Anterior cingulate cortex (tissue), 58 donors: ENCODE results near the gene CLEC2A.
"Not testable (repeated sequence)": the region's sequence is repeated elsewhere in the genome, so short reads cannot be mapped to it uniquely, and the experiment has no call there.

ENCODE experiments used
- DNase-seq, 58 donors: peaks; one replicate each; lab custom pipeline; 2025; lab: John Stamatoyannopoulos, UW

Gene CLEC2A

GRCh38 chr12:9888665-9889273 lies 43.4 kb downstream of the CLEC2A start:
- DNase-seq = no peak

GRCh38 chr12:9883175-9883574 lies 49.0 kb downstream of the CLEC2A start:
- no peak for DNase-seq

- DNase-seq = no peak
These were observed 50.2 kb downstream of the CLEC2A start for GRCh38 chr12:9881988-9882387.

GRCh38 chr12:9881246-9881645 lies 50.9 kb downstream of the CLEC2A start, which contains the start of gene KLRF2:
KLRF2 (plus strand) TSS chr12:9881489; CDS start chr12:9881596, 107 bp downstream.
- no peak for DNase-seq

- no peak for DNase-seq
These were observed 51.6 kb downstream of the CLEC2A start for GRCh38 chr12:9880532-9881078.

GRCh38 chr12:9876120-9876519 lies 56.0 kb downstream of the CLEC2A start:
- not testable (repeated sequence) for DNase-seq

GRCh38 chr12:9872742-9873141 lies 59.4 kb downstream of the CLEC2A start:
- DNase-seq = no peak

GRCh38 chr12:9872162-9872561 lies 60.0 kb downstream of the CLEC2A start:
- no peak for DNase-seq

- no peak for DNase-seq
These were observed 61.8 kb downstream of the CLEC2A start for GRCh38 chr12:9870286-9870866.

GRCh38 chr12:9869307-9870161 lies 62.6 kb downstream of the CLEC2A start, which contains the start of gene CLEC2B:
CLEC2B (minus strand) TSS chr12:9869354.
- DNase-seq = no peak

GRCh38 chr12:9868951-9869306 lies 63.2 kb downstream of the CLEC2A start:
- DNase-seq = no peak

GRCh38 chr12:9868311-9868801 lies 63.8 kb downstream of the CLEC2A start:
- no peak for DNase-seq

- no peak for DNase-seq
These were observed 64.6 kb downstream of the CLEC2A start for GRCh38 chr12:9867531-9867930.

GRCh38 chr12:9866860-9867269 lies 65.3 kb downstream of the CLEC2A start:
- DNase-seq = no peak

GRCh38 chr12:9864913-9865675 lies 67.1 kb downstream of the CLEC2A start:
- DNase-seq = no peak
